NCI-H2029 treated with DMSO at 0.1 percent for 48 hours (cell line): Measurements from ENCODE around the gene DOCK6.
"Not testable (repeated sequence)": the region's sequence is repeated elsewhere in the genome, so short reads cannot be mapped to it uniquely, and the experiment has no call there.

Source experiments
- DNase-seq: peaks from one replicate; lab custom pipeline; 2025; lab: John Stamatoyannopoulos, UW

The DOCK6 gene

GRCh38 chr19:11196406-11197287 is 65.7 kb downstream of the DOCK6 start:
- DNase-seq: no peak

DNA sequence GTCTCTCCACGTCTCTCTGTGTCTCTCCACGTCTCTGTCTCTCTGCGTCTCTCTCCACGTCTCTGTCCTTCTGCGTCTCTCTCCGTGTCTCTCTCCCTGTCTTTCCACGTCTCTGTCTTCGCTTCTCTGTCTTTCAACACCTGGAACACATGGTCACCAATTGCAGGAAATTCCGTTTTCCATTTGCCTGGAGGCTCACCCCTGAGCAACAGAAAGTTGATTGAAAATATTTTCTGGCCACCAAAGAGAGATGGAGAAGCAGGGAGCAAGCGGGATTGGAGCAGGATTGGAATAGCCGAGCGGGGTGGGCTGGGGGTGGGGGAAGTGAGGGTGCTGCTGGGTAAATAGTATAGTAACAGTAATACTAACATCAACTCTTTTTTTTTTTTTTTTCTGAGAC is 66.6 kb downstream of the DOCK6 start:
- DNase-seq: no peak

DNA sequence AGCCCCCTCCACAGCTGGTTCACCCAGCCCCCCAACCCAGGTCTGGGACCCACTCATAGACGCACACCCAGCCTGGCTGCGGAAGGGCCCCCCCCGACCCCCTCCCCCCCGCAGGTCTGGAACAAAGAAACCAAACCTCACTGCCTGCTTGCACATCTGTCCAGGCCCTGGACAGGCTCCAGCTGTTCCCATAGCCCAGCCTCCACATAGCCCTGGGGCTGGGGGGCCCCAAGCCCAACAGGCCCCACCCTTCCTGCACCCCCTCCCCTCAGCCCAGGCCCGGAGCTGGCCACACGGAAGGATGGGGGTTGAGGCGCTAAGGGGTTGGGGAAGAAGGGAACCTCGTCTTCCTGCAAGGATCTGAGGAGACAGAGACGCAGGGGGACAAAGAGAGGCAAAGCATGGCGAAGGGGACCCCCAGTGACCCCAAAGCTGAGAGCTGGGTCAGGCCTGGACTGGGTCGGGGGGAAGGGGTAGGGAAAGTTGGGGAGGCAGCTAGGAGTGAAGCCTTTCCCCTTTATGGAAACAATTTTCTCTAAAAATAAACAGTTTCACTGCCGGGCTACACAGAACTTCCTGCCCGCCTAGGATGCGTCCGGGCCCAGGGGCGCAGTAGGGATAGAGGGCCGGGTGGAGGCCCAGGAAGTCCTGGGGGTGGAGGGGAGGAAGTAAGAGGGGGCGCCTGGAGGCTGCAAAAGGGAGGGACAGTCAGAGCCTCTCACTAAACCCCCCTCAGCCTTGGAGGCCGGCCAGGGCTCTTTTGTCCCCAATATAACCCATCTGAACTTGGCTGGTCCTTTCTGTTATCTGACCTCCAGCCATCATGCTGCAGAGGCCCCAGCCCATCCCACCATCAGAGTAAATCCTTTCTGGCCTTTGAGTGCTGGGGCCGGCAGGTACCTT is 67.4 kb downstream of the DOCK6 start:
- no peak for DNase-seq

- no peak for DNase-seq
Measured at GRCh38 chr19:11194173-11194572, 68.2 kb downstream of the DOCK6 start.

GRCh38 chr19:11192957-11193939 is 69.1 kb downstream of the DOCK6 start:
- no peak for DNase-seq

- DNase-seq: no peak
Measured at GRCh38 chr19:11191934-11192333, 70.4 kb downstream of the DOCK6 start.

GRCh38 chr19:11191273-11191755 is 71.0 kb downstream of the DOCK6 start:
- no peak for DNase-seq

- no peak for DNase-seq
Measured at GRCh38 chr19:11190501-11190900, 71.8 kb downstream of the DOCK6 start.

GRCh38 chr19:11187441-11187840 is 74.9 kb downstream of the DOCK6 start:
- DNase-seq: no peak

GRCh38 chr19:11182994-11183393 is 79.3 kb downstream of the DOCK6 start:
- no peak for DNase-seq

GRCh38 chr19:11181488-11181887 is 80.8 kb downstream of the DOCK6 start:
- DNase-seq: no peak

GRCh38 chr19:11180975-11181374 is 81.3 kb downstream of the DOCK6 start:
- DNase-seq: not testable (repeated sequence)

GRCh38 chr19:11180346-11180745 is 82.0 kb downstream of the DOCK6 start:
- no peak for DNase-seq

DNA sequence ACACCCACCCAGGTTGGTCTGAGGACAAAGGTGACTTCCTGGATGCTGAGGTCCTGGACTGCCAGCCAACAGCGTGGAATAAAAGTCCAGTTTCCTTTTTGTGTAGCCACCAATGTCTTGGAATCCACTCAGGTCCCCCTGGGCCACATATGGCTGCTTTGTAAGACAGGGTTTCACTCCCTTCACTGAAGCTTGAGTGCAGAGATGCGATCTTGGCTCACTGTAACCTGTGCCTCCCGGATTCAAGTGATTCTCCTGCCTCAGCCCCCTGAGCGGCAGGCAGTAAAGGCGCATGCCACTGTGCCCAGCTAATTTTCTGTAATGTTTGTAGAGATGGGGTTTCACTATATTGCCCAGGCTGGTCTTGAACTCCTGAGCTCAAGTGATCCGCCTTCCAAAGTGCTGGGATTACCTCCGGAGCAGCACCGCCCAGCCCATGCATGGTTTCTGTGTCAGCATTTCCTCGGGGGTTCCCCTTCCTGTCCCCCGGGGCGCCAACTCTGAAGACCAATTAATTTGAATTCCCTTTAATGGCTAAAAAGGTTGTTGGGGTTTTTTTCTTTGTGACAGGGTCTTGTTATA is 82.5 kb downstream of the DOCK6 start:
- DNase-seq: no peak

DNA sequence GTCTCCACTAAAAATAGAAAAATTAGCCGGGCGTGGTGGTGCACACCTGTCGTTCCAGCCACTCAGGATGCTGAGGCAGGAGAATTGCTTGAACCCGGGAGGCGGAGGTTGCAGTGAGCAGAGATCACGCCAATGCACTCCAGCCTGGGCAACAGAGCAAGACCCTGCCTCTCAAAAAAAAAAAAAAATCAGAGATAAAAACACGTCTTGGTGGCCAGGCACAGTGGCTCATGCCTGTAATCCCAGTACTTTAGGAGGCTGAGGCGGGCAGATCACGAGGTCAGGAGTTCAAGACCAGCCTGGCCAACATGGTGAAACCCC is 83.2 kb downstream of the DOCK6 start:
- DNase-seq: not testable (repeated sequence)

DNA sequence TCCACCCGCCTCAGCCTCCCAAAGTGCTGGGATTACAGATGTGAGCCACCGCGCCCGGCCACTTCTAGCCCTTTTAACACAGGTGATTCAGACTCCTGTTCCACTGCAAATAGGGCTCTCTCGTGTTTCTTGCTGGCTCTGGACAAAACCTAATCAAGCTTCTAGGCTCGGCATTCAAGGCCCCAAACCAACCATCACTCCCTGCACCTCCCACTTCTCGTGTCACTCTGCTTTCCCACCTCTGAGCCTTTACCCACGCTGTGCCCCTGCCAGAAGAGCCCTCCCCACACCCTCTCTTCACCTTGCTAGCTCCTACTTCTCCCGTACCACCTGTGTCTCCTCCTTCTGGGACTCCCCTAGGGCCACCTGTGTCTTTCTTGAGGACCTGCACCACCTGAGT is 84.7 kb downstream of the DOCK6 start:
- no peak for DNase-seq

- no peak for DNase-seq
Measured at GRCh38 chr19:11176466-11177193, 85.7 kb downstream of the DOCK6 start.

DNA sequence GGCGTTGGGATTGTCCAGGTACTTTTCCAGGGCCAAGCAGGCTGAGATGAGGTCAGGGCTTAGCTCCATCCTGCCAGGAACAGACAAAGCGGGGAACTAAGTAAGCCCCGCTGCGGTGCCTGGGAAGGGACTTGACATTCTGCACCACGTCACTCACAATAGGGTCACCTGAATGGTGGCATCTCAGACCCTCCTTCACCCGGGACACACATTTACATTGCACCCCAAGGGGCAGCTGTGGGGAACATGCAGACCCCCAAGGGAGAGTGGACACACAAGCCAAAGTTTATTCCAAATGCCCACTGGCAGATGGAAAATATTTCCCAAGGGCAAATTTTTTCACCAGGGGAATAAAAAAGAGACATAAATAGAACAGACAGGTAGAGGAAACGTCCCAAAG is 86.4 kb downstream of the DOCK6 start:
- no peak for DNase-seq

DNA sequence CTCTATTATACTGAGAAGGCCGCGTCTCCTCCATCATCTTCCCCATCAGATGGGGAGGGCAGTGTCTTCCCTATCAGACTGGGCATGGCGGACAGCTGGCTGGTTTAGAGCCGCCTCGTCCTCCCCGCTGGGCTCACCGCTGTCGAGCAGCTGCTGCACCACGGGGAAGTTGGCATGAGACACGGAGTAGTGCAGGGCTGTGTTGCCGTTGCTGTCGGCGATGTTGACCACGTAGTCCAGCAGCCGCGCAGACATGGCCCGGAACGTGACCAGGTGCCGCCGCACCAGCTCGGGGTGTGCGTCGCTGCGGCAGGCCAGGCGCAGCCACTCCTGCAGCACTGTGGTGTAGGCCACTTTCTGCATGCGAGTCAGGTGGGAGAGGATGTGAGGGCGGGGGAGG is 88.0 kb downstream of the DOCK6 start:
- no peak for DNase-seq

- no peak for DNase-seq
Measured at GRCh38 chr19:11173516-11174155, 88.7 kb downstream of the DOCK6 start.
